Smooth muscle cell (in vitro differentiated cells): ENCODE measurements around the gene CARNS1. TPM values are rescaled to one million over a fixed set of nuclear protein-coding genes. Genes with fewer than 3 reads are reported as not detected.

Experiments
- DNase-seq: peaks from one replicate; lab custom pipeline; 2025; ENCODE audit not compliant: unreplicated experiment; lab: John Stamatoyannopoulos, UW
- H2AFZ ChIP-seq: fragments of 200-600 bp; sonication (generic); 2 replicates; pipeline ENCODE4 v1.6.0; 2016; ENCODE audit warnings: antibody characterized with exemption, low read depth, mild to moderate bottlenecking
- H3F3A ChIP-seq: fragments of 200-600 bp; sonication (generic); 2 replicates; pipeline ENCODE4 v1.6.0; 2017; ENCODE audit warnings: antibody characterized with exemption, low read depth
- H3K27ac ChIP-seq: fragments of 200-600 bp; sonication (generic); 2 replicates; pipeline ENCODE4 v1.5.1; 2016; ENCODE audit warnings: low read depth, mild to moderate bottlenecking
- H3K27me3 ChIP-seq: fragments of 200-600 bp; sonication (generic); 2 replicates; pipeline ENCODE4 v1.6.1; 2016; ENCODE audit warnings: low read depth, mild to moderate bottlenecking
- H3K36me3 ChIP-seq: fragments of 200-600 bp; sonication (generic); 2 replicates; pipeline ENCODE4 v1.5.1; 2016; ENCODE audit warnings: low read depth
- H3K4me1 ChIP-seq: fragments of 200-600 bp; sonication (generic); 2 replicates; pipeline ENCODE4 v1.5.1; 2016; ENCODE audit warnings: low read depth
- H3K4me2 ChIP-seq: fragments of 200-600 bp; sonication (generic); 2 replicates; pipeline ENCODE4 v1.6.0; 2016; ENCODE audit warnings: mild to moderate bottlenecking
- H3K4me3 ChIP-seq: fragments of 200-600 bp; sonication (generic); 2 replicates; pipeline ENCODE4 v1.5.1; 2016; ENCODE audit warnings: mild to moderate bottlenecking
- H3K79me2 ChIP-seq: fragments of 200-600 bp; sonication (generic); 2 replicates; pipeline ENCODE4 v1.6.0; 2016; ENCODE audit warnings: low read depth, mild to moderate bottlenecking
- H3K9ac ChIP-seq: fragments of 200-600 bp; sonication (generic); 2 replicates; pipeline ENCODE4 v1.6.0; 2016; ENCODE audit warnings: low read depth
- H3K9me3 ChIP-seq: fragments of 200-600 bp; sonication (generic); replicated peaks from 2 replicates; pipeline ENCODE4 v1.5.1; 2016; ENCODE audit warnings: low read depth
- H4K20me1 ChIP-seq: fragments of 200-600 bp; sonication (generic); 2 replicates; pipeline ENCODE4 v1.6.0; 2016; ENCODE audit warnings: low read depth
- CTCF ChIP-seq: fragments of 200-600 bp; sonication (generic); IDR thresholded peaks from 2 replicates; pipeline ENCODE4 v1.5.1; 2017; ENCODE audit warnings: borderline replicate concordance, mild to moderate bottlenecking, antibody characterized with exemption; ENCODE audit not compliant: insufficient read depth, poor library complexity, severe bottlenecking
- WGBS: methylation state at CpG from one replicate; pipeline ENCODE4 v1.1.7; 2016; ENCODE audit warnings: low lambda C conversion rate; 5-methylcytosine and 5-hydroxymethylcytosine counted together
- polyA plus RNA-seq: library from polyadenylated mRNA; unstranded; fragments of >200 nt; fragmentation: Nextera tagmentation; extraction: Ambion mirVana; gene quantifications from 2 replicates; pipeline ENCODE4 v1.2.1, GENCODE V29; 2016
- total RNA-seq: library from RNA; depleted of rRNA; stranded (reverse); fragments of >200 nt; gene quantifications from 2 replicates; pipeline ENCODE4 v1.2.3, GENCODE V29; 2014

CARNS1 gene
- total and polyA plus RNA-seq, 2 experiments from 2014 or later, result 0.36 to 1.7 TPM

DNA sequence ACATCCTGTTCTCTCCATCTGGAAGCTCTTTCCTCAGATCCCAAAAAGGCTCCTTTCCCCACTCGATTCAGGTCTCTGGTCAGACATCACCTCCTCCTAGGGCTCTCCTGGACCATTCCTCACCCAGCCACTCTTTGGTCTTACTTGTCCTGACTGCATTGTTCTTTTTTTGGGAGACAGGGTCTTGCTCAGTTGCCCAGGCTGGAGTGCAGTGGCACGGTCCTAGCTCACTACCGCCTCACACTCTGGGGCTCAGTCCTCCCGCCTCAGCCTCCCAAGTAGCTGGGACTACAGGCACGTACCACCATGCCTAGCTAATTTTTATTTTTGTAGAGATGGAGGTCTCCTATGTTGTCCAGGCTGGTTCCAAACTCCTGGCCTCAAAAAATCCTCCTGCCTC is 30.0 kb downstream of the CARNS1 start:
- Histone ChIP-seq H3K4me1 (no peaks in the 10 kb centered on the region), H3K4me3 (no peak overlapping the region), H3K9ac (no peak overlapping the region), H3K4me2 (no peak overlapping the region), H2AFZ (no peak overlapping the region), H3K36me3 (no peaks in the 10 kb centered on the region), H3F3A (no peaks in the 10 kb centered on the region), H3K9me3 (no peaks in the 10 kb centered on the region), H4K20me1 (no peaks in the 10 kb centered on the region), H3K79me2 (peaks cover 5% of the 10 kb centered on the region), H3K27ac (no peak overlapping the region), H3K27me3 (no peaks in the 10 kb centered on the region)
- DNase-seq, result no peak
- WGBS, result 83% methylated on average over 5 of the region's 5 CpGs
- TF ChIP-seq CTCF, result no peak

DNA sequence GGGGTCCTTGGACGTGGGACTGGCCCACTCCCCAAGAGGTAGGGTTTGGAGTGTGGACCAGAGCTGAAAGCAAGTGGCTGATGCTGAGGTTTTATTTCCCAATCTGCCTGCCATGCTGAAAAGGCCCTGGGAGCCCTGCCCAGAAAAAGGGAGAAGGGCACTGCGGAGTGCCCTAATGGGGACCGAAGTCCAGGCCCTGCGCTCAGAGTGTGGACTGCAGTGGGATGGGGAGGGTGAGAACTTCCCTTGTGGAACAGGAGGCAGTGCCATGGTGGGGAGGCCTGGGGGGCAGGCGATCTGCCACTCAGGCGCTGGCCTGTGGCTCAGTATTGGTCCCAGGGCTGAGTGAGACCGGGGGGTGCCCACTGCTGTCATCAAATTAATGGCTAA is 32.7 kb downstream of the CARNS1 start:
- H3K27me3 ChIP-seq, result no peaks in the 10 kb centered on the region
- no peak overlapping the region for H3K9ac ChIP-seq
- no peaks in the 10 kb centered on the region for H3F3A ChIP-seq
- H3K36me3 ChIP-seq, result no peaks in the 10 kb centered on the region
- H3K4me3 ChIP-seq, result no peak overlapping the region
- 97% methylated on average over 7 of the region's 7 CpGs for WGBS
- no peaks in the 10 kb centered on the region for H3K9me3 ChIP-seq
- DNase-seq, result no peak
- no peak for TF ChIP-seq CTCF
- no peaks in the 10 kb centered on the region for H3K4me1 ChIP-seq
- no peaks in the 10 kb centered on the region for H4K20me1 ChIP-seq
- peaks cover under 1% of the 10 kb centered on the region for H3K79me2 ChIP-seq
- H3K27ac ChIP-seq, result no peak overlapping the region
- H2AFZ ChIP-seq, result no peak overlapping the region
- no peak overlapping the region for H3K4me2 ChIP-seq

GRCh38 chr11:67449116-67449844 is 33.8 kb downstream of the CARNS1 start:
- TF ChIP-seq CTCF, result no peak
- H2AFZ ChIP-seq, result no peak overlapping the region
- H3K79me2 ChIP-seq, result no peaks in the 10 kb centered on the region
- H4K20me1 ChIP-seq, result no peaks in the 10 kb centered on the region
- no peaks in the 10 kb centered on the region for H3F3A ChIP-seq
- H3K4me1 ChIP-seq, result no peaks in the 10 kb centered on the region
- no peak overlapping the region for H3K4me2 ChIP-seq
- no peaks in the 10 kb centered on the region for H3K27me3 ChIP-seq
- H3K36me3 ChIP-seq, result no peaks in the 10 kb centered on the region
- WGBS, result 90% methylated on average over 9 of the region's 9 CpGs
- H3K9ac ChIP-seq, result no peak overlapping the region
- H3K27ac ChIP-seq, result no peak overlapping the region
- no peaks in the 10 kb centered on the region for H3K9me3 ChIP-seq
- no peak overlapping the region for H3K4me3 ChIP-seq
- no peak for DNase-seq
